H1 (cell line): ENCODE data around the gene SLC22A23. TPM values are rescaled to one million over a fixed set of nuclear protein-coding genes. Genes with fewer than 3 reads are reported as not detected.

Experiments
- CTCF ChIA-PET: fragments of 300-600 bp; sonication (Branson Sonifier 250); formaldehyde crosslinking; loops from one replicate; lab custom pipeline; 2021; ENCODE audit not compliant: partially characterized antibody; lab: Charles Lee
- POLR2A ChIA-PET: fragments of 300-600 bp; sonication (Branson Sonifier 250); formaldehyde crosslinking; loops from one replicate; lab custom pipeline; 2021; ENCODE audit warnings: inconsistent platforms; ENCODE audit not compliant: partially characterized antibody; lab: Charles Lee
- DNase-seq, 2 experiments: peaks; one replicate each; pipeline versions ENCODE4 v3.0.0 to v3.0.0-alpha.2; 2010 to 2022; ENCODE audit warnings: low spot score in 2 of 2, low read depth in 1 of 2, mixed read lengths in 1 of 2
- FAIRE-seq: peaks from 2 replicates; lab custom pipeline; 2011; peaks lifted over from hg19 to GRCh38; lab: Jason Lieb, UNC
- H2AFZ ChIP-seq: 2 replicates; pipeline ENCODE4 v1.8.1; 2012; ENCODE audit warnings: low read length, inconsistent platforms
- H2AK5ac ChIP-seq: 2 replicates; pipeline ENCODE4 v1.6.1; 2013; ENCODE audit warnings: low read depth, low read length
- H2BK120ac ChIP-seq: replicated peaks from 2 replicates; pipeline ENCODE3; 2013; ENCODE audit warnings: low read depth, low read length, inconsistent platforms
- H2BK12ac ChIP-seq: 2 replicates; pipeline ENCODE4 v1.6.1; 2013; ENCODE audit warnings: low read depth, low read length
- H2BK15ac ChIP-seq: 2 replicates; pipeline ENCODE4 v1.6.1; 2013; ENCODE audit warnings: low read length
- H2BK20ac ChIP-seq: 2 replicates; pipeline ENCODE4 v1.6.1; 2013; ENCODE audit warnings: low read length
- H2BK5ac ChIP-seq: 2 replicates; pipeline ENCODE4 v1.6.1; 2013; ENCODE audit warnings: low read depth, low read length
- H3K14ac ChIP-seq: 2 replicates; pipeline ENCODE4 v1.6.1; 2013; ENCODE audit warnings: inconsistent platforms; ENCODE audit not compliant: insufficient read length
- H3K18ac ChIP-seq: 2 replicates; pipeline ENCODE4 v1.6.1; 2013; ENCODE audit warnings: low read length; ENCODE audit errors: extremely low read depth
- H3K23ac ChIP-seq: 2 replicates; pipeline ENCODE4 v1.6.1; 2013; ENCODE audit warnings: inconsistent platforms; ENCODE audit not compliant: insufficient read length
- H3K23me2 ChIP-seq: 2 replicates; pipeline ENCODE4 v1.6.1; 2013; ENCODE audit warnings: low read depth, low read length
- H3K27ac ChIP-seq: 2 replicates; pipeline ENCODE4 v1.6.1; 2011; ENCODE audit warnings: low read depth, low read length, inconsistent platforms
- H3K27me3 ChIP-seq, 4 experiments: replicated peaks in 1 of 4; 1 replicate in 1 of 4; 2 replicates in 3 of 4; pipeline versions ENCODE4 v1.6.1 to v1.8.1; 2011 to 2013; ENCODE audit warnings: low read length in 3 of 4, mild to moderate bottlenecking in 3 of 4, inconsistent platforms in 2 of 4, mixed read lengths in 2 of 4, moderate library complexity in 1 of 4; ENCODE audit not compliant: control insufficient read depth in 3 of 4, insufficient read depth in 3 of 4; ENCODE audit errors: extremely low read depth in 1 of 4
- H3K36me3 ChIP-seq, 4 experiments: 2 replicates each; pipeline versions ENCODE4 v1.6.1 to v1.8.1; 2011 to 2013; ENCODE audit warnings: mild to moderate bottlenecking in 4 of 4, low read length in 3 of 4, moderate library complexity in 2 of 4, control low read depth in 1 of 4, inconsistent platforms in 1 of 4; ENCODE audit not compliant: insufficient read depth in 4 of 4, control insufficient read depth in 2 of 4
- H3K4ac ChIP-seq: replicated peaks from 2 replicates; pipeline ENCODE3; 2013; ENCODE audit warnings: low read length, low read depth, mixed read lengths, inconsistent platforms; ENCODE audit not compliant: insufficient read length
- H3K4me1 ChIP-seq, 4 experiments: replicated peaks in 1 of 4; 1 replicate in 1 of 4; 2 replicates in 3 of 4; pipeline versions ENCODE4 v1.6.1 to v1.8.1; 2011 to 2013; ENCODE audit warnings: low read length in 3 of 4, inconsistent platforms in 2 of 4, mixed read lengths in 1 of 4; ENCODE audit not compliant: insufficient read depth in 4 of 4, control insufficient read depth in 3 of 4
- H3K4me2 ChIP-seq, 2 experiments: 2 replicates each; pipeline versions ENCODE4 v1.6.1 to v1.8.1; 2011 to 2013; ENCODE audit warnings: low read depth in 2 of 2, low read length in 2 of 2, control low read depth in 1 of 2, inconsistent platforms in 1 of 2, mild to moderate bottlenecking in 1 of 2; ENCODE audit not compliant: insufficient read depth in 1 of 2
- H3K4me3 ChIP-seq, 4 experiments: fragments of 200-600, 300-600 bp in 1 of 4; sonication (generic), shearing (Covaris generic), sonication (Bioruptor Twin) in 1 of 4; 2 replicates each; pipeline versions ENCODE4 v1.5.1 to v1.8.1; 2011 to 2016; ENCODE audit warnings: low read length in 4 of 4, low read depth in 3 of 4, control low read depth in 2 of 4, inconsistent platforms in 2 of 4, mild to moderate bottlenecking in 2 of 4, mixed read lengths in 1 of 4, moderate library complexity in 1 of 4; ENCODE audit not compliant: insufficient read depth in 2 of 4; ENCODE audit errors: extremely low read depth in 1 of 4
- H3K56ac ChIP-seq: replicated peaks from 2 replicates; pipeline ENCODE3; 2013; ENCODE audit warnings: low read depth, mild to moderate bottlenecking, mixed read lengths, low read length, inconsistent platforms; ENCODE audit not compliant: insufficient read length
- H3K79me1 ChIP-seq: 2 replicates; pipeline ENCODE4 v1.6.1; 2013; ENCODE audit warnings: low read depth, low read length, control low read depth
- H3K79me2 ChIP-seq, 2 experiments: 2 replicates each; pipeline versions ENCODE4 v1.6.1 to v1.8.1; 2012 to 2013; ENCODE audit warnings: low read length in 2 of 2, mild to moderate bottlenecking in 2 of 2, inconsistent platforms in 1 of 2; ENCODE audit not compliant: insufficient read depth in 2 of 2, control insufficient read depth in 1 of 2
- H3K9ac ChIP-seq, 4 experiments: replicated peaks in 1 of 4; 1 replicate in 1 of 4; 2 replicates in 3 of 4; pipeline versions ENCODE4 v1.6.1 to v1.8.1; 2011 to 2013; ENCODE audit warnings: low read depth in 3 of 4, low read length in 3 of 4, control low read depth in 2 of 4, mild to moderate bottlenecking in 2 of 4, moderate library complexity in 2 of 4, inconsistent platforms in 1 of 4; ENCODE audit errors: extremely low read depth in 1 of 4
- H3K9me3 ChIP-seq, 2 experiments: 2 replicates each; pipeline versions ENCODE4 v1.6.1 to v1.8.1; 2012 to 2013; ENCODE audit warnings: mild to moderate bottlenecking in 2 of 2, moderate library complexity in 2 of 2, control low read depth in 1 of 2, inconsistent platforms in 1 of 2, low read depth in 1 of 2, low read length in 1 of 2, mixed read lengths in 1 of 2; ENCODE audit not compliant: insufficient read depth in 2 of 2
- H4K20me1 ChIP-seq, 2 experiments: replicated peaks in 1 of 2; 2 replicates each; pipeline versions ENCODE3 to v1.8.1; 2011 to 2013; ENCODE audit warnings: inconsistent platforms in 2 of 2, low read length in 2 of 2, mild to moderate bottlenecking in 1 of 2; ENCODE audit not compliant: insufficient read depth in 2 of 2, control insufficient read depth in 1 of 2
- H4K5ac ChIP-seq: 2 replicates; pipeline ENCODE4 v1.6.1; 2013; ENCODE audit warnings: low read length, low read depth, mixed read lengths, inconsistent platforms; ENCODE audit not compliant: insufficient read length
- H4K8ac ChIP-seq: 2 replicates; pipeline ENCODE4 v1.8.0; 2013; ENCODE audit warnings: mild to moderate bottlenecking, moderate library complexity, low read length, inconsistent platforms; ENCODE audit not compliant: insufficient read depth; ENCODE audit errors: extremely low read depth
- H4K91ac ChIP-seq: replicated peaks from 2 replicates; pipeline ENCODE3; 2013; ENCODE audit warnings: low read length, mixed read lengths, inconsistent platforms; ENCODE audit not compliant: insufficient read length
- CBX5 ChIP-seq: fragments of 300-800, 300-1000 bp; sonication (generic); IDR thresholded peaks from 2 replicates; pipeline ENCODE4 v1.7.1; 2016; ENCODE audit warnings: antibody characterized with exemption, low read length, low read depth
- CREB1 ChIP-seq: IDR thresholded peaks from 2 replicates; pipeline ENCODE4 v1.6.1; 2012; ENCODE audit warnings: inconsistent platforms
- FOSL1 ChIP-seq: IDR thresholded peaks from 2 replicates; pipeline ENCODE4 v1.6.1; 2011; ENCODE audit warnings: mild to moderate bottlenecking, low read depth, low read length, moderate library complexity; ENCODE audit not compliant: insufficient read depth
- HDAC6 ChIP-seq: IDR thresholded peaks from one replicate; pipeline ENCODE4 v1.7.1; 2012; ENCODE audit warnings: low read depth, mild to moderate bottlenecking, inconsistent platforms, low read length, moderate library complexity
- KDM1A ChIP-seq: fragments of 200-600, 300-600 bp; sonication (generic); IDR thresholded peaks from 2 replicates; pipeline ENCODE4 v1.7.1; 2016; ENCODE audit warnings: mild to moderate bottlenecking, low read length, borderline replicate concordance
- MAFK ChIP-seq: IDR thresholded peaks from 2 replicates; pipeline ENCODE4 v1.6.1; 2012; ENCODE audit warnings: low read depth, mild to moderate bottlenecking, improper control_type of control experiment, low read length
- SP1 ChIP-seq: IDR thresholded peaks from 2 replicates; pipeline ENCODE4 v1.6.1; 2011; ENCODE audit warnings: low read depth, low read length
- SP4 ChIP-seq: IDR thresholded peaks from 2 replicates; pipeline ENCODE4 v1.6.1; 2012; ENCODE audit warnings: low read length, inconsistent platforms
- USF2 ChIP-seq: IDR thresholded peaks from 2 replicates; pipeline ENCODE4 v1.6.1; 2011; ENCODE audit warnings: low read length, improper control_type of control experiment
- WGBS, 2 experiments: shearing (Covaris generic) in 1 of 2; methylation state at CpG; one replicate each; pipeline versions ENCODE4 v1.1.6 to v1.1.7; 2013 to 2015; ENCODE audit warnings: low lambda C conversion rate in 2 of 2, mixed read lengths in 2 of 2, inconsistent platforms in 1 of 2, low coverage in 1 of 2, missing lambda C conversion rate in 1 of 2; ENCODE audit not compliant: insufficient replicate concordance in 2 of 2, insufficient coverage in 1 of 2, insufficient read length in 1 of 2; ENCODE audit errors: extremely low coverage in 1 of 2, missing lambda C conversion rate in 1 of 2; 5-methylcytosine and 5-hydroxymethylcytosine counted together
- polyA plus RNA-seq, 7 experiments: library from polyadenylated mRNA; depleted of rRNA in 3 of 7; stranded (reverse) in 5 of 7; unstranded in 2 of 7; fragments of >200 nt in 5 of 7; fragments of 200-250 nt in 2 of 7; gene quantifications; 1 replicate in 5 of 7; 2 replicates in 1 of 7; 4 replicates in 1 of 7; pipeline versions ENCODE4 v1.2.1 to v1.2.3, GENCODE V29; 2011 to 2013; ENCODE audit warnings: missing spikeins in 2 of 7, mixed read lengths in 2 of 7
- total RNA-seq: library from RNA; stranded (reverse); fragmentation: NEBNext Ultra II Directional; extraction: Animal tissue kit (Norgen Biotek cat#: 25700); gene quantifications from 2 replicates; pipeline ENCODE4 v1.2.1, GENCODE V29; 2021
- TF ChIP-seq, protein P1 (sequence below): IDR thresholded peaks from 2 replicates; pipeline ENCODE4 v1.6.1; 2011; ENCODE audit warnings: low read depth, mild to moderate bottlenecking, low read length; ENCODE audit not compliant: insufficient read depth

The SLC22A23 gene
- total and polyA plus RNA-seq, 2 of the 8 experiments (the other 6 are each of a cell fraction or from before 2014, with no cell fraction given) = 9.9 to 38.4 TPM

DNA sequence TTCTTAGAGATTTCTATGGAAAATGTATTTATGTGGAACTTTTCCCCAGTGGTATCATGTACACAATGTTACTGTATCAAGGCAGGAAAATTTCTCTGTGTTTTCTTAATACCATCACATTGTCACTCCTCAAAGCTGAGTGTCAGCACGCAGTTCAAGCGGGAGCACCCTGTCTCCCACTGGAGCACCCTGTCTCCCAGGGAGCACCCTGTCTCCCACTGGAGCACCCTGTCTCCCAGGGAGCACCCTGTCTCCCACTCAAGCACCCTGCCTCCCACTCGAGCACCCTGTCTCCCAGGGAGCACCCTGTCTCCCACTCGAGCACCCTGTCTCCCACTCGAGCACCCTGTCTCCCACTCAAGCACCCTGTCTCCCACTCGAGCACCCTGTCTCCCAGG is 146.8 kb downstream of the SLC22A23 start:
- no peaks in the 10 kb centered on the region for H3K36me3 ChIP-seq
- DNase-seq (no peak), FAIRE-seq (no peak)
- H3K4me2 ChIP-seq = no peak overlapping the region
- H3K4ac ChIP-seq = no peak overlapping the region
- ChIA-PET POLR2A (interaction anchor here (0.7 kb wide), 1 partner anchor 19 kb away, joined by 5 read pairs; no protein-coding TSS in a partner anchor), CTCF (interaction anchor here (0.6 to 2.3 kb wide), 4 partner anchors 9 to 83 kb away, joined by 3 to 7 read pairs (median 4); no protein-coding TSS in a partner anchor)
- peaks cover 10% of the 10 kb centered on the region; the same call in 1 of the 2 replicates for H3K79me1 ChIP-seq
- no peak overlapping the region for H2BK15ac ChIP-seq
- H3K23me2 ChIP-seq = no peaks in the 10 kb centered on the region
- WGBS, 2 experiments = 88% methylated on average over 5 of the region's 6 CpGs; no CpG with 5 or more reads in 1 of the 2 experiments
- no peak overlapping the region for H3K23ac ChIP-seq
- H3K27me3 ChIP-seq = no peaks in the 10 kb centered on the region
- H3K14ac ChIP-seq = no peak overlapping the region
- no peaks in the 10 kb centered on the region for H3K79me2 ChIP-seq
- no peak overlapping the region for H2BK12ac ChIP-seq
- H4K8ac ChIP-seq = no peak overlapping the region
- TF ChIP-seq, protein P1, sequence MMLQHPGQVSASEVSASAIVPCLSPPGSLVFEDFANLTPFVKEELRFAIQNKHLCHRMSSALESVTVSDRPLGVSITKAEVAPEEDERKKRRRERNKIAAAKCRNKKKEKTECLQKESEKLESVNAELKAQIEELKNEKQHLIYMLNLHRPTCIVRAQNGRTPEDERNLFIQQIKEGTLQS = no peak
- TF ChIP-seq SP1 = no peak
- no peak for TF ChIP-seq USF2
- no peak for TF ChIP-seq KDM1A
- TF ChIP-seq MAFK = no peak
- no peak for TF ChIP-seq SP4
- TF ChIP-seq CREB1 = no peak
- no peak for TF ChIP-seq HDAC6
- no peak for TF ChIP-seq FOSL1
- no peak for TF ChIP-seq CBX5
- peaks cover 0 to 5% (median 2%) of the 10 kb centered on the region in 4 experiments; a peak in 3 of 7 replicates for H3K4me1 ChIP-seq
- H4K91ac ChIP-seq = no peak overlapping the region
- H2BK5ac ChIP-seq = no peak overlapping the region
- H3K56ac ChIP-seq = no peak overlapping the region
- H3K9ac ChIP-seq = no peak overlapping the region
- no peak overlapping the region for H2BK20ac ChIP-seq
- H4K20me1 ChIP-seq = no peaks in the 10 kb centered on the region
- H2BK120ac ChIP-seq = no peak overlapping the region
- no peaks in the 10 kb centered on the region for H3K9me3 ChIP-seq
- no peak overlapping the region; a peak in 1 of 8 replicates for H3K4me3 ChIP-seq
- no peak overlapping the region for H2AK5ac ChIP-seq
- H3K18ac ChIP-seq = no peak overlapping the region
- no peak overlapping the region for H3K27ac ChIP-seq
- no peak overlapping the region for H2AFZ ChIP-seq
- H4K5ac ChIP-seq = no peak overlapping the region
